ENCODE measurements around the gene BUD23. TPM values are rescaled to one million over a fixed set of nuclear protein-coding genes. Genes with fewer than 3 reads are reported as not detected.

The BUD23 gene
- total and polyA plus RNA-seq, 2 experiments from 2014 or later: 62.1 to 117 TPM

DNA sequence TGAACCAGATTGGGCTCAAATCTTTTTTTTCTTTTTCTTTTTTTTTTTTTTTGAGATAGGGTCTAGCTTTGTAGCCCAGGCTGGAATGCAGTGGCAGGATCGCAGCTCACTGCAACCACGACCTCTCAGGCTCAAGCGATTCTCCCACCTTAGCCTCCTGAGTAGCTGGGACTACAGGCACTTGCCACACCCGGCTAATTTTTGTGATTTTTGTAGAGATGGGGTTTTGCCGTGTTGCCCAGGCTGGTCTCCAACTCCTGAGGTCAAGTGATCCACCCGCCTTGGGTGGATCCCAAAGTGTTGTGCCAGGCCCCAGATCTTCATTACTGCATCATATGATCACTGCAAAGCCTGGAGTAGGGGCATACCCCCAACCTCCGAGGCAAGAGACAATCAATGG is 2.9 kb upstream of the BUD23 start (continued):
- TF ChIP-seq, protein P1, sequence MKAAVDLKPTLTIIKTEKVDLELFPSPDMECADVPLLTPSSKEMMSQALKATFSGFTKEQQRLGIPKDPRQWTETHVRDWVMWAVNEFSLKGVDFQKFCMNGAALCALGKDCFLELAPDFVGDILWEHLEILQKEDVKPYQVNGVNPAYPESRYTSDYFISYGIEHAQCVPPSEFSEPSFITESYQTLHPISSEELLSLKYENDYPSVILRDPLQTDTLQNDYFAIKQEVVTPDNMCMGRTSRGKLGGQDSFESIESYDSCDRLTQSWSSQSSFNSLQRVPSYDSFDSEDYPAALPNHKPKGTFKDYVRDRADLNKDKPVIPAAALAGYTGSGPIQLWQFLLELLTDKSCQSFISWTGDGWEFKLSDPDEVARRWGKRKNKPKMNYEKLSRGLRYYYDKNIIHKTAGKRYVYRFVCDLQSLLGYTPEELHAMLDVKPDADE (IDR thresholded peaks at IDR 0.05): no peak
- no peak for TF ChIP-seq NANOG (IDR thresholded peaks at IDR 0.05; ENCODE audit: borderline replicate concordance)
- TF ChIP-seq, protein P2, sequence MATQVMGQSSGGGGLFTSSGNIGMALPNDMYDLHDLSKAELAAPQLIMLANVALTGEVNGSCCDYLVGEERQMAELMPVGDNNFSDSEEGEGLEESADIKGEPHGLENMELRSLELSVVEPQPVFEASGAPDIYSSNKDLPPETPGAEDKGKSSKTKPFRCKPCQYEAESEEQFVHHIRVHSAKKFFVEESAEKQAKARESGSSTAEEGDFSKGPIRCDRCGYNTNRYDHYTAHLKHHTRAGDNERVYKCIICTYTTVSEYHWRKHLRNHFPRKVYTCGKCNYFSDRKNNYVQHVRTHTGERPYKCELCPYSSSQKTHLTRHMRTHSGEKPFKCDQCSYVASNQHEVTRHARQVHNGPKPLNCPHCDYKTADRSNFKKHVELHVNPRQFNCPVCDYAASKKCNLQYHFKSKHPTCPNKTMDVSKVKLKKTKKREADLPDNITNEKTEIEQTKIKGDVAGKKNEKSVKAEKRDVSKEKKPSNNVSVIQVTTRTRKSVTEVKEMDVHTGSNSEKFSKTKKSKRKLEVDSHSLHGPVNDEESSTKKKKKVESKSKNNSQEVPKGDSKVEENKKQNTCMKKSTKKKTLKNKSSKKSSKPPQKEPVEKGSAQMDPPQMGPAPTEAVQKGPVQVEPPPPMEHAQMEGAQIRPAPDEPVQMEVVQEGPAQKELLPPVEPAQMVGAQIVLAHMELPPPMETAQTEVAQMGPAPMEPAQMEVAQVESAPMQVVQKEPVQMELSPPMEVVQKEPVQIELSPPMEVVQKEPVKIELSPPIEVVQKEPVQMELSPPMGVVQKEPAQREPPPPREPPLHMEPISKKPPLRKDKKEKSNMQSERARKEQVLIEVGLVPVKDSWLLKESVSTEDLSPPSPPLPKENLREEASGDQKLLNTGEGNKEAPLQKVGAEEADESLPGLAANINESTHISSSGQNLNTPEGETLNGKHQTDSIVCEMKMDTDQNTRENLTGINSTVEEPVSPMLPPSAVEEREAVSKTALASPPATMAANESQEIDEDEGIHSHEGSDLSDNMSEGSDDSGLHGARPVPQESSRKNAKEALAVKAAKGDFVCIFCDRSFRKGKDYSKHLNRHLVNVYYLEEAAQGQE (IDR thresholded peaks at IDR 0.05; ENCODE audit: unreplicated experiment): no peak
- no peak for TF ChIP-seq POLR2AphosphoS5 (IDR thresholded peaks at IDR 0.05; ENCODE audit: low read depth)
- TF ChIP-seq CTCF (conservative IDR thresholded peaks at IDR 0.05; ENCODE audit: low read depth in 2 of 2): no peak

GRCh38 chr7:73681031-73681430 is 2.4 kb upstream of the BUD23 start:
- no peak for ATAC-seq
- Mint-ChIP-seq H3K9me3 (no peaks in the 10 kb centered on the region; the same call in 2 of the 3 replicates), H3K27me3 (ENCODE audit: insufficient read depth, low read depth, poor library complexity) (peaks cover 14% of the 10 kb centered on the region), H3K36me3 (ENCODE audit: low read depth) (peaks cover 23% of the 10 kb centered on the region), H3K4me3 (peak overlapping the region; percentile 95), H3K4me1 (peaks cover 17% of the 10 kb centered on the region), H3K27ac (no peak overlapping the region)
- Histone ChIP-seq H3K4me1 (ENCODE audit: insufficient read depth) (peaks cover 9% of the 10 kb centered on the region), H3K4me2 (peak overlapping the region; percentile 92; the same call in 1 of the 2 replicates), H3K4me3 (peak overlapping the region; percentile 100; the same call in 1 of the 2 replicates), H3K36me3 (ENCODE audit: insufficient read depth) (peaks cover 3% of the 10 kb centered on the region; the same call in 1 of the 2 replicates), H3K27ac (ENCODE audit: low read depth) (no peak overlapping the region), H3K27me3 (ENCODE audit: insufficient read depth) (no peaks in the 10 kb centered on the region), H4K20me1 (replicated peaks; ENCODE audit: insufficient read depth) (peaks cover 5% of the 10 kb centered on the region), H3K9me2 (ENCODE audit: insufficient read depth) (no peaks in the 10 kb centered on the region), H3K79me2 (replicated peaks; ENCODE audit: insufficient read depth) (peaks cover 61% of the 10 kb centered on the region), H3F3A (replicated peaks; ENCODE audit: low read depth) (no peaks in the 10 kb centered on the region), H2AFZ (no peak overlapping the region)
- DNase-seq (ENCODE audit: low spot score): no peak
- TF ChIP-seq POLR2AphosphoS5 (IDR thresholded peaks at IDR 0.05; ENCODE audit: low read depth): no peak
- TF ChIP-seq NANOG (IDR thresholded peaks at IDR 0.05; ENCODE audit: borderline replicate concordance): no peak
- TF ChIP-seq EZH2phosphoT487 (IDR thresholded peaks at IDR 0.05; ENCODE audit: unreplicated experiment): no peak
- TF ChIP-seq ZNF114 (CRISPR knock-in tag; IDR thresholded peaks at IDR 0.05): no peak
- no peak for TF ChIP-seq JUNB (IDR thresholded peaks at IDR 0.05; ENCODE audit: unreplicated experiment)
- no peak for TF ChIP-seq ZNF331 (CRISPR knock-in tag; IDR thresholded peaks at IDR 0.05; ENCODE audit: low read depth)
- TF ChIP-seq CREB1 (CRISPR knock-in tag; IDR thresholded peaks at IDR 0.05; ENCODE audit: low read depth): no peak
- no peak for TF ChIP-seq CTCF (conservative IDR thresholded peaks at IDR 0.05; ENCODE audit: low read depth in 2 of 2)
- TF ChIP-seq EZH2 (IDR thresholded peaks at IDR 0.05; ENCODE audit: low read depth, unreplicated experiment): no peak
- TF ChIP-seq, protein P2 (IDR thresholded peaks at IDR 0.05; ENCODE audit: unreplicated experiment): no peak

All from GM23338 (cell line).